ENCODE results near the gene IFTAP.
"Not testable (repeated sequence)": the region's sequence is repeated elsewhere in the genome, so short reads cannot be mapped to it uniquely, and the experiment has no call there.

DNA sequence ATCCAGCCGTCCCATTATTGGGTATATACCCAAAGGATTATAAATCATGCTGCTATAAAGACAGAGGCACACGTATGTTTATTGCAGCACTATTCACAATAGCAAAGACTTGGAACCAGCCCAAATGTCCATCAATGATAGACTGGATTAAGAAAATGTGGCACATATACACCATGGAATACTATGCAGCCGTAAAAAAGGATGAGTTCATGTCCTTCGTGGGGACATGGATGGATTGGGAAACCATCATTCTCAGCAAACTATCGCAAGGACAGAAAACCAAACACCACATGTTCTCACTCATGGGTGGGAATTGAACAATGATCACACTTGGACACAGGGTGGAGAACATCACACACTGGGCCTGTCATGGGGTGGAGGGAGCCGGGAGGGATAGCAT, 85.2 kb downstream of the IFTAP start:
- not testable (repeated sequence) for TF ChIP-seq EZH2 (IDR thresholded peaks at IDR 0.05; ENCODE audit: borderline replicate concordance, low read depth, low read length, severe bottlenecking); POLR2A (IDR thresholded peaks at IDR 0.05; ENCODE audit: low read depth, low read length)
- TF ChIP-seq, protein P1, sequence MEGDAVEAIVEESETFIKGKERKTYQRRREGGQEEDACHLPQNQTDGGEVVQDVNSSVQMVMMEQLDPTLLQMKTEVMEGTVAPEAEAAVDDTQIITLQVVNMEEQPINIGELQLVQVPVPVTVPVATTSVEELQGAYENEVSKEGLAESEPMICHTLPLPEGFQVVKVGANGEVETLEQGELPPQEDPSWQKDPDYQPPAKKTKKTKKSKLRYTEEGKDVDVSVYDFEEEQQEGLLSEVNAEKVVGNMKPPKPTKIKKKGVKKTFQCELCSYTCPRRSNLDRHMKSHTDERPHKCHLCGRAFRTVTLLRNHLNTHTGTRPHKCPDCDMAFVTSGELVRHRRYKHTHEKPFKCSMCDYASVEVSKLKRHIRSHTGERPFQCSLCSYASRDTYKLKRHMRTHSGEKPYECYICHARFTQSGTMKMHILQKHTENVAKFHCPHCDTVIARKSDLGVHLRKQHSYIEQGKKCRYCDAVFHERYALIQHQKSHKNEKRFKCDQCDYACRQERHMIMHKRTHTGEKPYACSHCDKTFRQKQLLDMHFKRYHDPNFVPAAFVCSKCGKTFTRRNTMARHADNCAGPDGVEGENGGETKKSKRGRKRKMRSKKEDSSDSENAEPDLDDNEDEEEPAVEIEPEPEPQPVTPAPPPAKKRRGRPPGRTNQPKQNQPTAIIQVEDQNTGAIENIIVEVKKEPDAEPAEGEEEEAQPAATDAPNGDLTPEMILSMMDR (IDR thresholded peaks at IDR 0.05; ENCODE audit: extremely low read depth in 1 of 2, insufficient read depth in 1 of 2, low read depth in 1 of 2, low read length in 2 of 2) = not testable (repeated sequence)
- TF ChIP-seq, protein P2, sequence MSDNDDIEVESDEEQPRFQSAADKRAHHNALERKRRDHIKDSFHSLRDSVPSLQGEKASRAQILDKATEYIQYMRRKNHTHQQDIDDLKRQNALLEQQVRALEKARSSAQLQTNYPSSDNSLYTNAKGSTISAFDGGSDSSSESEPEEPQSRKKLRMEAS (IDR thresholded peaks at IDR 0.05; ENCODE audit: insufficient read depth, insufficient read length) = not testable (repeated sequence)

All from endothelial cell of umbilical vein (primary cell).